Muscle layer of duodenum (tissue), 2 donors: ENCODE results near the gene SLC36A3.
"Not testable (repeated sequence)": the region's sequence is repeated elsewhere in the genome, so short reads cannot be mapped to it uniquely, and the experiment has no call there.

Experiments used
- H3K27ac ChIP-seq: one replicate; pipeline ENCODE4 v1.7.0; 2013; ENCODE audit warnings: mild to moderate bottlenecking, low read length
- H3K27me3 ChIP-seq: one replicate; pipeline ENCODE4 v1.7.0; 2013; ENCODE audit warnings: low read depth, mild to moderate bottlenecking, control low read depth, low read length
- H3K36me3 ChIP-seq, 2 donors: one replicate each; pipeline ENCODE4 v1.7.0; 2013; ENCODE audit warnings: low read length in 2 of 2, control low read depth in 1 of 2, mild to moderate bottlenecking in 1 of 2; ENCODE audit not compliant: insufficient read depth in 2 of 2, control insufficient read depth in 1 of 2
- H3K4me1 ChIP-seq, 2 donors: one replicate each; pipeline ENCODE4 v1.7.0; 2013; ENCODE audit warnings: low read length in 2 of 2, mild to moderate bottlenecking in 2 of 2, control low read depth in 1 of 2, moderate library complexity in 1 of 2; ENCODE audit not compliant: insufficient read depth in 2 of 2, control insufficient read depth in 1 of 2
- H3K4me3 ChIP-seq, 2 donors: one replicate each; pipeline ENCODE4 v1.7.0; 2013; ENCODE audit warnings: low read length in 2 of 2, low read depth in 1 of 2, mild to moderate bottlenecking in 1 of 2
- H3K9me3 ChIP-seq, 2 donors: one replicate each; pipeline ENCODE4 v1.7.0; 2013; ENCODE audit warnings: low read length in 2 of 2, control low read depth in 1 of 2, mild to moderate bottlenecking in 1 of 2; ENCODE audit not compliant: control insufficient read depth in 1 of 2
- donor health status: healthy.

SLC36A3 gene

DNA sequence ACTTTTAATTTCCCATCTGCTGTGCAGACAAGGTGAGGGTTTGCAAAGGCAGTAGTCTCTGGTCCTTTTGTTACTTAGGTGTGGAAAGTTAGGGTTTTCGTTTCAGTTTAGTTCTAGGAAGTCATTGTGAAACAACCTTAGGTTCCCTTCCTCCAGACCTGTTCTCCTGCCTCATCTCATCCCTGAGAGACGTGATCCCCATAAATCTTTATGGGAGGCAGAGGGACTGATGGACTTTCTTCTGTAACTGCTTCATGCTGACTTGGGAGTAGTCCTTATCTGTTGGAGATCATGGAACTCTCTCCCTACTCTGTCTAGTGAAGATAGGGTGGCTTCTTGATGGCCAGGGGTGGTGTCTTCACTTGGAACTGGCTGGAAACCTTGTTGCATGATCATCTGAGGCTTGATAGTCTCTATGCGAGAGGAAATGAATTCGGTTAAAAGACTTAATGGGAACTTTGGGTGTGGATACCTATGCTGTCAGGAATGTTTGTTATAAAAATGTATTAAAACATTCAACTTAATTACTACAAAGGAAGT, 57.8 kb downstream of the SLC36A3 start:
- H3K36me3 ChIP-seq = no peaks in the 10 kb centered on the region
- no peak overlapping the region for H3K27ac ChIP-seq
- no peaks in the 10 kb centered on the region for H3K4me1 ChIP-seq
- H3K27me3 ChIP-seq = no peaks in the 10 kb centered on the region
- no peaks in the 10 kb centered on the region for H3K9me3 ChIP-seq
- no peak overlapping the region for H3K4me3 ChIP-seq

DNA sequence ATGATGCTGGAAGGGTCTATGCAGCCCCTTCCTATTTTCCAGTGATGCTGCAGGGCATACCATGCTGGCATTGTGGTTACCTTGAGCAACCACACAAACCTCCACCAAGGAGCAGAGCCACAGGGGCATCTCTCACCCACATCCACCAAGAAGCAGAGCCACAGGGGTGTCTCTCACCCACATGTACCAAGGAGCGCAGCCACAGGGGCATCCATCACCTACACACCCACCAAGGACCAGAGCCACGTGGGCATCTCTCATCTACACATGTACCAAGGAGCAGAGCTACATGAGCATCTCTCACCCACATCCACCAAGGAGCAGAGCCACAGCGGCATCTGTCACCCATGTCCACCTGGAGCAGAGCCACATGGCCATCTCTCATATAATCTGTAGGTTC, 59.4 kb downstream of the SLC36A3 start:
- H3K4me1 ChIP-seq = peaks cover 0 to 5% of the 10 kb centered on the region in 2 donors
- H3K36me3 ChIP-seq = no peaks in the 10 kb centered on the region
- H3K9me3 ChIP-seq = no peaks in the 10 kb centered on the region
- no peak overlapping the region for H3K27ac ChIP-seq
- no peaks in the 10 kb centered on the region for H3K27me3 ChIP-seq
- H3K4me3 ChIP-seq = no peak overlapping the region

DNA sequence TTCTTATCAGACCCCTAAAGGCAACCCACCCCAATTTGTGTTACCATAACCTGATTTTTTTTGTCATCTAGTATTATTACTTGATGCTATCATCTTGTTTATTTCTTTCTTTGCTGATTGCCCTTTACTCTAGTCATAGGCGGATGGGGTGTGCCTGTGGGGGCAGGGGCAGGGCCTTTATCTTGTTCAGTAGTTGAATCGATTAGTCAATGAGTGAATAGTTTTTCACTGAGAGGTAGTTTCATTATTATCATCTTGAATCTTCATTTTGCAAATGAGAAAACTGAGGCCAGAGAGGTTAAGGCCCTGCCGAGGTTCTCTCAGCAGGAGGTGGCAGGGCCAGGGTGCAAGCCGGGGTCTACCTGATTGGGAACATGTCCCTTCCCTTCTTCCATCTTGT, 60.0 kb downstream of the SLC36A3 start:
- Histone ChIP-seq H3K36me3 (no peaks in the 10 kb centered on the region), H3K27me3 (no peaks in the 10 kb centered on the region), H3K27ac (no peak overlapping the region), H3K4me1 (peaks cover 0 to 6% of the 10 kb centered on the region in 2 donors), H3K4me3 (no peak overlapping the region), H3K9me3 (no peaks in the 10 kb centered on the region)

DNA sequence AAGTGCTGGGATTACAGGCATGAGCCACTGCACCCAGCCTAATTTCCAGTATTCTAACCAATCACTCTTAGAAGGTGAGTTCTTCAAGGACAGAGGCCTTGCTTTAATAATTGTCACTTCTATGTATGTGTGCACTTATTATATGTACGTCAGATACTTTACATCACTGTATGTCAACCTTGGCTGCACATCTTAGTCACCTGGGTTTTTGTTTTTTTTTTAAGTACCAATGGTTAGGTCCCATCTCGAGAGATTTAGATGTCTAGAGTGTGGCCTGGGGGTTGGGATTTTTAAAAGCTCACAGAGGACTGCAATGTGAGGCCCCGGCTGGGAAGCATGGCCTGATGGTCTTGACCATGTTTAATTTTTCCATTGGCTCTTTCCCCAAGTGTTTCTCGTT, 60.4 kb downstream of the SLC36A3 start:
- H3K36me3 ChIP-seq = no peaks in the 10 kb centered on the region
- no peaks in the 10 kb centered on the region for H3K9me3 ChIP-seq
- H3K4me3 ChIP-seq = no peak overlapping the region
- H3K4me1 ChIP-seq = peaks cover 0 to 8% of the 10 kb centered on the region in 2 donors
- no peaks in the 10 kb centered on the region for H3K27me3 ChIP-seq
- H3K27ac ChIP-seq = no peak overlapping the region

DNA sequence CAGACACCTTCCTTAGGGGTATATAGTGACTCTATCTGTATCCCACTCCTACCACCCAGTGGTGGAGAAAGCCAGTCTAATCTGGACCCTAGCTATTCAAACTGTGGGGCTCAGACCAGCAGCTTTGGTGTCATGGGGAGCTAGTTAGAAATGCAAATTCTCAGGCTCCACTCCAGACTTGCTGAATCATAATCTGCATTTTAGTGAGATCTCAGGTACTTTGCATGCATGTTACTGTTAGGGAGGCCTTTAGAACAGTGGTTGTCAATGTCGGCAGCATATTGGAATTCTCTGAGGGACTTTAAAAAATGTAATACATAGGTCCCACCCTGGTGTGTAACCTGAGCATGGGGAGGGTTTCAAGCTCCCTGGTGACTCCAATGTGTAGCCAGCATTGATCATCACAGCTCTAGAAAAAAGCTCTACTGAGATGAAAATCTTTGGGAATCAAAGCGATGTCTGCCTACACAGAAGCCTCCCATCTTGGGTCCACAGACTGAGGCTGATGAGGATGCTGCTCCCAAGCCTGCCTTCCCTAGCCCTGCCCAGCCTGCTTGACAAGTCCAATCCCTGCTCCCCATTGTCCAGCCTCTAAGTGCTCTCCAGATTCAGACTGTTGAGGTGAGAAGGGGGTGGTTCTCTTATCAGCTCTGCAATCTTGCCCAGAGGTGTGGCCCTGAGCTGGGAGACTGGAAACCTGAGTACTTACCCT, 62.5 kb downstream of the SLC36A3 start:
- no peaks in the 10 kb centered on the region for H3K36me3 ChIP-seq
- no peak overlapping the region for H3K4me3 ChIP-seq
- H3K9me3 ChIP-seq = no peaks in the 10 kb centered on the region
- peaks cover 0 to 11% of the 10 kb centered on the region in 2 donors for H3K4me1 ChIP-seq
- H3K27ac ChIP-seq = no peak overlapping the region
- H3K27me3 ChIP-seq = no peaks in the 10 kb centered on the region

DNA sequence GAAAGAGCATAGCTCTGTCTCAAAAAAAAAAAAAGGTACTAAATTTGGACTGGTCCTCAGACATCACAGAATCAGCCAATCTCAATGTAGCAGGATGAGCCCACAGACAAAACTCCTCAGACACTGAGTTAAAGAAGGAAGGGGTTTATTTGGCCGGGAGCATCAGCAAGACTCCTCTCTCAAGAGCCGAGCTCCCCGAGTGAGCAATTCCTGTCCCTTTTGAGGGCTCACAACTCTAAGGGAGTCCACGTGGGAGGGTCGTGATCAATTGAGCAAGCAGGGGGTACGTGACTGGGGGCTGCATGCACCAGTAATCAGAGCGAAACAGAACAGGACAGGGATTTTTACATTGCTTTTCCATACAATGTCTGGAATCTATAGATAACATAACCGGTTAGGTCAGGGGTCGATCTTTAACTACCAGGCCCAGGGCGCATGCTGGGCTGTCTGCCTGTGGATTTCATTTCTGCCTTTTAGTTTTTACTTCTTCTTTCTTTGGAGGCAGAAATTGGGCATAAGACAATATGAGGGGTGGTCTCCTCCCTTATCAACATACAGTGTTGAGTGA, 63.2 kb downstream of the SLC36A3 start:
- not testable (repeated sequence) for H3K27me3 ChIP-seq, H3K36me3 ChIP-seq, H3K9me3 ChIP-seq, H3K27ac ChIP-seq, H3K4me3 ChIP-seq
- peaks cover 0 to 14% of the 10 kb centered on the region in 2 donors for H3K4me1 ChIP-seq

DNA sequence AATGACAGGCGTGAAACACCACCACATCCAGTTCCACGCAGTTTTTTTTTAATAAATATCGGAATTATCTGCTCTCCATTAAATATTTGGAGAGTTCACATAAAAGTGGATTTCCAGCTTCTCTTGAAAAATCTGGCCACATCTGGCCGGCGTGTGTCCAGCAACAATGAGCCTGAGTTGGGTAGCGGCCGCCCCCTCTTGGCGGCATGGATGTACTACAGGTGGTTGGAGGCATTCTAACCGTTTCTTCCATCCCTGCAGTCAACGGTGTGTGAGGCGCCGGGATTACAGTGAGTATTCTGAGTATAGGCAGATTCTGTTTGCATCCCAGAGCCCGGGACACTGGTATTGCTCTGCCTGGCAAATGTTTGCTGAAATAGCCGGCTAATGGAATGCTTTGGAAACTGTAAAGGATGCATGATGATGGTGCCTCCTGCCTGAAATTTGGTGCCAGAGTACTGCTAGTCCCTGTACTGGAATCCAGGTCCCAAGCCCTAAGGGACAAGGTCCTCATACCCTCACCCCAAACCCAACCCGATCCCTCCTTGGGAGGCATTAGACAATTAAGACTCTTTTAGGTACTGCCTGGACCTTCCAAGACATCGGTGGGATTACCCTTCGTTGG, 64.2 kb downstream of the SLC36A3 start:
- Histone ChIP-seq H3K4me1 (peaks cover 3 to 24% of the 10 kb centered on the region in 2 donors), H3K27ac (no peak overlapping the region), H3K27me3 (no peaks in the 10 kb centered on the region), H3K4me3 (peak overlapping the region in 1 of 2 donors; percentile 57), H3K36me3 (no peaks in the 10 kb centered on the region), H3K9me3 (no peaks in the 10 kb centered on the region)

DNA sequence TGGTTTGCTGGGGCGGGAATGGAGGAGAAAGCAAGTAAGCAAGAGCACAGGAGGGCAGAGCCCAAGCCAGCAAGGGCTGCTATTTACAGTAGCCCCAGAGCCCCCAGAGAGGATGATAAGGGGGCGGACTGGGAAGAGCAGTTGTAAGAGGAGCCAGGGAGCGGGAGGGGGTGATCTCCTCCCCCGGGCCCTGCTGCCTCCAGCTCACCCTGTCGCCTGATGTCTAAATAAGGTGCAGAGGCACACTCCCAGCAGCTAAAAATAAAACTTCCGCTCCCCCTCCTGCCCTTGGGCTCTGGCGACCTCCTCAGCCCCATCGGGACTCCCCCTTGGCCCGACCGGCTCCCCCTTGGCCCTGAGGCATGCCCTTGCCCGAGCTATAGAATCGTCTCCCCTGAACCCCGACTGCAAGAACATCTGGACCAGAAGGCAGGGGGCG, 65.2 kb downstream of the SLC36A3 start:
- Histone ChIP-seq H3K36me3 (no peaks in the 10 kb centered on the region), H3K27me3 (no peaks in the 10 kb centered on the region), H3K9me3 (no peaks in the 10 kb centered on the region), H3K4me1 (peaks cover 6 to 27% of the 10 kb centered on the region in 2 donors), H3K27ac (peak overlapping the region; percentile 37), H3K4me3 (peak overlapping the region; percentile 23 to 57)

DNA sequence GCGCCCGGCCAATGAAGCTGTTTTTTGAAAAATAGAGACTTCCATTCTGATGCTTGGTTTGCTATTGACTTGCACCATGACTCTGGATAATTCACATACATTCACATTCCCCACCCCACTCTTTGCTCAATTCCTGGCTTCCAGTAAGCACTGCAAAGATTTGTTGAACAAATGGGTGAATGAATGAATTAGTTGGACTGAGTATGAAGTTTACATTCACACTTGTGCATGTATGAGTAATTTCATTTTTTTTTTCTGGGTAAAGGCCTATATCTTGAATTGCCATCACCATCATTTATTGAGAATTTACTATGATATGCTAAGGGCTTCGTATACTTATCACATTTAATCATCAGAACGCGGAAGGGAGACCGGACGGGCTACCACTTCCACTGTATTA, 65.9 kb downstream of the SLC36A3 start:
- H3K27me3 ChIP-seq = no peaks in the 10 kb centered on the region
- peak overlapping the region in 1 of 2 donors; percentile 57 for H3K4me3 ChIP-seq
- peaks cover 6 to 27% of the 10 kb centered on the region in 2 donors for H3K4me1 ChIP-seq
- H3K9me3 ChIP-seq = no peaks in the 10 kb centered on the region
- H3K36me3 ChIP-seq = no peaks in the 10 kb centered on the region
- H3K27ac ChIP-seq = peak overlapping the region; percentile 37

DNA sequence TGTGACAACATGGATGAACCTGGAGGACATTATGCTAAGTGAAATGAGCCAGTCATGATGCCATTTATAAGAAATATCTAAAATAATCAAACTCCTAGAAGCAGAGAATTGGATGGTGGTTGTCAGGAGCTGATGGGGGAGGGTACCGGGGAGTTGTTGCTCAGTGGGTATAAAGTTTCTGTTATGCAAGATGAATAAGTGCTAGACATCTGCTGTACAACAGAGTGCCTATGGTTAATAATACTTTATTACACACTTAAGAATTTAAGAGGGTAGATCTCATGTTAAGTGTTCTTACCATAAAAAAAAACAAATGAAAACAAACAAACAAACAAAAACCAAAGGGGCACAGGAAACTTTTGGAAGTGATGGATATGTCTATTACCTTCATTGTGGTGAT, 66.7 kb downstream of the SLC36A3 start:
- peaks cover 6 to 27% of the 10 kb centered on the region in 2 donors for H3K4me1 ChIP-seq
- H3K27ac ChIP-seq = no peak overlapping the region
- H3K27me3 ChIP-seq = no peaks in the 10 kb centered on the region
- no peaks in the 10 kb centered on the region for H3K36me3 ChIP-seq
- no peak overlapping the region for H3K4me3 ChIP-seq
- H3K9me3 ChIP-seq = no peaks in the 10 kb centered on the region

DNA sequence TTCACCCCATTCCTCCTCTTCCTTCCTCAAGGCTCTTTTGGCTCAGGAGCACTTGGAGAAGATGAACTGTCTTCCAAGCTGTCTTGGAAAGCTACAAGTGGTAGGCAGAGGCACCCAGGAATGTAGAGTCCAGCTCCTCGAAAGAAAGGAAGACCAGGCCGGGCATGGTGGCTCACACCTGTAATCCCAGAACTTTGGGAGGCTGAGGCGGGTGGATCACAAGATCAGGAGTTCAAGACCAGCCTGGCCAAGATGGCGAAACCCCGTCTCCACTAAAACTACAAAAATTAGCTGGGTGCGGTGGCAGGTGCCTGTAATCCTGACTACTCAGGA, 68.4 kb downstream of the SLC36A3 start:
- Histone ChIP-seq H3K27ac (peak overlapping the region; percentile 58), H3K4me1 (peaks cover 6 to 27% of the 10 kb centered on the region in 2 donors), H3K4me3 (peak overlapping the region in 1 of 2 donors; percentile 37)

More for the DNA sequence above, 68.4 kb downstream of the SLC36A3 start:
- not testable (repeated sequence) for H3K36me3 ChIP-seq, H3K27me3 ChIP-seq, H3K9me3 ChIP-seq
